ENCODE results near the gene ABHD16B.

ABHD16B gene

DNA sequence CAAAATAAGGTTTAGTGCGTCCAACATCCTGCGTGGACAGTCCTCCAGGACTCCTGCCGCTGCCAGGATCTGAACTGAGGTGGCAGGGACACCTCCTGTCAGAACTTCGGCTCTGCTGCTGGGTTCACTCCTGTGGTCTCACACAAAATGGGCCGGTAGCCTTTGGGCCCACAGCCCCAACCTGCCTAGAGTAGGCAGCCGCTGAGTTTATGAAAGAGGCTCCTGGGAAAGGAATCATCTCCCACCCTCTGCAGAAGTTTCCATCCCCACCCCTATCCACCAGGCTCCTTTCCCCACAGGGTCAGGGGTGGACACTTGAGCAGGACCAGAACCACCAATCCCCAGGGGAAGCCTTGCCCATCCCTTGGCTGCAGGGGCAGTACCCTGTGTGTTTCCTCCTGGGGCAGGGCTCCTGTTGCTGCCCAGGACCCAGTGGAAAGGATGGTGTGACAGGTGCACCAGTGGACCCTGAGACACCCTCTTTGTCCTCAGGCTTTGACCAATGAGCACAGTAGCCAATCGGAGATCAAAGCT is 2.1 kb upstream of the ABHD16B start:
- no peaks in the 10 kb centered on the region for H3K27me3 ChIP-seq (replicated peaks)
- in situ Hi-C loops (cut with HindIII; ENCODE audit: low pct_ligation_motif_present, low sequenced_read_pairs) = no loop called here
- H3K4me3 ChIP-seq (ENCODE audit: low read depth, low read length) = no peak overlapping the region
- peaks cover 14% of the 10 kb centered on the region for H3K36me3 ChIP-seq (replicated peaks)
- TF ChIP-seq CTCF (IDR thresholded peaks at IDR 0.05; ENCODE audit: low read depth, low read length, missing control alignments) = no peak
- DNase-seq = no peak
- H3K27ac ChIP-seq = no peak overlapping the region

- Histone ChIP-seq H3K27me3 (replicated peaks) (no peaks in the 10 kb centered on the region), H3K27ac (no peak overlapping the region), H3K36me3 (replicated peaks) (peaks cover 14% of the 10 kb centered on the region), H3K4me3 (ENCODE audit: low read depth, low read length) (no peak overlapping the region)
- in situ Hi-C loops (cut with HindIII; ENCODE audit: low pct_ligation_motif_present, low sequenced_read_pairs) = no loop called here
- DNase-seq = no peak
- no peak for TF ChIP-seq CTCF (IDR thresholded peaks at IDR 0.05; ENCODE audit: low read depth, low read length, missing control alignments)
These were observed 810 bp upstream of the ABHD16B start for GRCh38 chr20:63860325-63861051.

DNA sequence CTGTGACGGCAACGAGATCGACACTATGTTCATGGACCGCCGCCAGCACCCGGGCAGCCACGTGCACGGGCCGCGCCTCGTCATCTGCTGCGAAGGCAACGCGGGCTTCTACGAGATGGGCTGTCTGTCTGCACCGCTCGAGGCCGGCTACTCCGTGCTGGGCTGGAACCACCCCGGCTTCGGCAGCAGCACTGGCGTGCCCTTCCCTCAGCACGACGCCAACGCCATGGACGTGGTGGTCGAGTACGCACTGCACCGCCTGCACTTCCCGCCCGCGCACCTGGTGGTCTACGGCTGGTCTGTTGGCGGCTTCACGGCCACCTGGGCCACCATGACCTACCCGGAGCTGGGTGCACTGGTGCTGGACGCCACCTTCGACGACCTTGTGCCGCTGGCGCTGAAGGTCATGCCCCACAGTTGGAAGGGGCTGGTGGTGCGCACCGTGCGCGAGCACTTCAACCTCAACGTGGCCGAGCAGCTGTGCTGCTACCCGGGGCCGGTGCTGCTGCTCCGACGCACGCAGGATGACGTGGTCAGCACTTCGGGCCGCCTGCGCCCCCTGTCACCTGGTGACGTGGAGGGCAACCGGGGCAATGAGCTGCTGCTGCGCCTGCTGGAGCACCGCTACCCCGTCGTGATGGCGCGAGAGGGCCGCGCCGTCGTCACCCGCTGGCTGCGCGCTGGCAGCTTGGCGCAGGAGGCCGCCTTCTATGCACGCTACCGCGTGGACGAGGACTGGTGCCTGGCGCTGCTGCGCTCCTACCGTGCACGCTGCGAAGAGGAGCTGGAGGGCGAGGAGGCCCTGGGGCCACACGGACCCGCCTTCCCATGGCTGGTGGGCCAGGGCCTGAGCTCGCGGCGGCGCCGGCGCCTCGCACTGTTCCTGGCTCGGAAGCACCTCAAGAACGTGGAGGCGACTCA is 943 bp downstream of the ABHD16B start:
- H3K36me3 ChIP-seq (replicated peaks) = peaks cover 14% of the 10 kb centered on the region
- DNase-seq = no peak
- no peak overlapping the region for H3K4me3 ChIP-seq (ENCODE audit: low read depth, low read length)
- in situ Hi-C loops (cut with HindIII; ENCODE audit: low pct_ligation_motif_present, low sequenced_read_pairs) = no loop called here
- no peaks in the 10 kb centered on the region for H3K27me3 ChIP-seq (replicated peaks)
- no peak overlapping the region for H3K27ac ChIP-seq
- TF ChIP-seq CTCF (IDR thresholded peaks at IDR 0.05; ENCODE audit: low read depth, low read length, missing control alignments) = no peak

GRCh38 chr20:63863021-63863797 is 1.9 kb downstream of the ABHD16B start:
- H3K27me3 ChIP-seq (replicated peaks) = no peaks in the 10 kb centered on the region
- peaks cover 14% of the 10 kb centered on the region for H3K36me3 ChIP-seq (replicated peaks)
- TF ChIP-seq CTCF (IDR thresholded peaks at IDR 0.05; ENCODE audit: low read depth, low read length, missing control alignments) = no peak
- H3K27ac ChIP-seq = peak overlapping the region; percentile 23
- no peak for DNase-seq
- in situ Hi-C loops (cut with HindIII; ENCODE audit: low pct_ligation_motif_present, low sequenced_read_pairs) = no loop called here
- H3K4me3 ChIP-seq (ENCODE audit: low read depth, low read length) = peak overlapping the region; percentile 90

- Histone ChIP-seq H3K4me3 (ENCODE audit: low read depth, low read length) (peak overlapping the region; percentile 90), H3K27me3 (replicated peaks) (no peaks in the 10 kb centered on the region), H3K27ac (peak overlapping the region; percentile 23), H3K36me3 (replicated peaks) (peaks cover 17% of the 10 kb centered on the region)
- in situ Hi-C loops (cut with HindIII; ENCODE audit: low pct_ligation_motif_present, low sequenced_read_pairs) = no loop called here
- TF ChIP-seq CTCF (IDR thresholded peaks at IDR 0.05; ENCODE audit: low read depth, low read length, missing control alignments) = peak; percentile 66
- peak; percentile 52 for DNase-seq
These were observed 2.7 kb downstream of the ABHD16B start for GRCh38 chr20:63863798-63864544.
